Stimulated activated CD8-positive, alpha-beta memory T cell treated with anti-CD3 and anti-CD28 coated beads, Interleukin-12 subunit alpha, Interleukin-12 subunit beta, amount 100 ng/mL, for 24 hours (primary cell): Measurements from ENCODE around the gene CSAD.
"Not testable (repeated sequence)": the region's sequence is repeated elsewhere in the genome, so short reads cannot be mapped to it uniquely, and the experiment has no call there.

ENCODE experiments used
- DNase-seq: peaks from one replicate; pipeline ENCODE4 v3.0.0-alpha.2; 2020; ENCODE audit errors: extremely low read depth

CSAD gene

GRCh38 chr12:53217931-53218307 is 37.2 kb upstream of the CSAD start:
- DNase-seq = no peak

- no peak for DNase-seq
Measured at GRCh38 chr12:53217051-53217930, 36.6 kb upstream of the CSAD start.

- no peak for DNase-seq
Measured at GRCh38 chr12:53215497-53215896, 34.8 kb upstream of the CSAD start.

- DNase-seq = no peak
Measured at GRCh38 chr12:53214687-53215455, 34.1 kb upstream of the CSAD start.

GRCh38 chr12:53214221-53214620 is 33.5 kb upstream of the CSAD start:
- no peak for DNase-seq

- peak; percentile 63 for DNase-seq
Measured at GRCh38 chr12:53213348-53213747, 32.6 kb upstream of the CSAD start.

GRCh38 chr12:53212931-53213330 is 32.2 kb upstream of the CSAD start:
- no peak for DNase-seq

- no peak for DNase-seq
Measured at GRCh38 chr12:53211476-53212381, 31.0 kb upstream of the CSAD start.

- DNase-seq = no peak
Measured at GRCh38 chr12:53210843-53211242, 30.1 kb upstream of the CSAD start.

- DNase-seq = no peak
Measured at GRCh38 chr12:53208877-53209463, 28.2 kb upstream of the CSAD start.

- no peak for DNase-seq
Measured at GRCh38 chr12:53208435-53208834, 27.7 kb upstream of the CSAD start.

- DNase-seq = no peak
Measured at GRCh38 chr12:53207042-53207441, 26.3 kb upstream of the CSAD start, which contains the start of gene ITGB7. Gene ITGB7, minus strand, starts transcription at chr12:53207251. Its CDS starts 6,808 bp downstream, at chr12:53200443.

- DNase-seq = peak; percentile 61
Measured at GRCh38 chr12:53205747-53206419, 25.2 kb upstream of the CSAD start.

- DNase-seq = no peak
Measured at GRCh38 chr12:53204351-53204750, 23.6 kb upstream of the CSAD start.

- not testable (repeated sequence) for DNase-seq
Measured at GRCh38 chr12:53202316-53202715, 21.6 kb upstream of the CSAD start.

GRCh38 chr12:53201639-53202038 is 20.9 kb upstream of the CSAD start:
- no peak for DNase-seq

- no peak for DNase-seq
Measured at GRCh38 chr12:53201177-53201541, 20.4 kb upstream of the CSAD start.

GRCh38 chr12:53200458-53201176 is 19.9 kb upstream of the CSAD start:
- DNase-seq = no peak

GRCh38 chr12:53200107-53200457 is 19.4 kb upstream of the CSAD start:
- no peak for DNase-seq

GRCh38 chr12:53199700-53200099 is 19.0 kb upstream of the CSAD start:
- DNase-seq = no peak
